ENCODE results near the gene FBXW9.
"Not testable (repeated sequence)": the region's sequence is repeated elsewhere in the genome, so short reads cannot be mapped to it uniquely, and the experiment has no call there.

FBXW9 gene

DNA sequence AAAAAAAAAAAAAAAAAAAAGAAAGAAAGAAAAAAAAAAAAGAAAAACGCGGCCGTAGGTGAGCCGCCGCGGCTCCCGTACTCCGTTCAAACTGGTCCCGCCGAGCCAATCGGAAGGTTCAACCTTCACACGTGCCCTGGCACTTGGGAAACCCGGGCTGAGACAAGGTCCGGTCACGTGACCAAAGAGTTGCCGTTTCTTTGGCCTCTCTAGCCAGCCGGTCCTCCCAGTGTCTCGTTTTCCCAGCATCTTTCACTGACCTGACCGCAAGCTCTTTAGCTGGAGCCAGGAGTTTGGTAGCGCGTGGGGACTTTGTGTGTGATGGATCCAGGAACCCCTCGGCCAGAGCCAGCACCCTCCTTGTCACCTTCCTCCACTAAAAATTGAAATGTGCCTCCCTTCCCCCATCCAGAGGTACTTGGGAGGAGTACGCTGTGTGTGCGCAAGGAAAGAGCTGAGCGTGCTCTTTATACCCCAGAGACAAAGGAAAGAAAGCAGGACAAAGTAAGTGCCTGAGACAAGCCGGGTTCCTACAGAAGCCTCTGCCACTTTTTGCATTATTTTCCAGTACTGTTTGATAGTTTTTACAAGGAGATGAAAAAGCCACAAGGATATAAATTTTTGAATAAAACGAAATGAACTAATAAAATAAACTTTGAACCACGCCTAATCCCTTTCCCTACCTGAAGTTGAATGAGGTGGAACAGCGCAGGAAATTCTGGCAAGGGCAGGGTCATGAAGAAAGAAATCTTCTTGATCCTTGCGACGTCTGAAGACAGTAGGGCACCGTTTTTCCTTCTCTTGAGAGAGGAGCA, 26.3 kb upstream of the FBXW9 start:
- DNase-seq (ENCODE audit: low read depth), result peak; percentile 97
- peak overlapping the region; percentile 96 for H3K4me3 ChIP-seq (ENCODE audit: low read depth, low read length)
- no peak for TF ChIP-seq CTCF (IDR thresholded peaks at IDR 0.05; ENCODE audit: low read depth, low read length, missing control alignments)

GRCh38 chr19:12721656-12722565, 25.5 kb upstream of the FBXW9 start:
- TF ChIP-seq CTCF (IDR thresholded peaks at IDR 0.05; ENCODE audit: low read depth, low read length, missing control alignments), result no peak
- DNase-seq (ENCODE audit: low read depth), result no peak
- H3K4me3 ChIP-seq (ENCODE audit: low read depth, low read length), result peak overlapping the region; percentile 96

GRCh38 chr19:12720851-12721655, 24.6 kb upstream of the FBXW9 start:
- no peak for TF ChIP-seq CTCF (IDR thresholded peaks at IDR 0.05; ENCODE audit: low read depth, low read length, missing control alignments)
- H3K4me3 ChIP-seq (ENCODE audit: low read depth, low read length), result peak overlapping the region; percentile 96
- no peak for DNase-seq (ENCODE audit: low read depth)

DNA sequence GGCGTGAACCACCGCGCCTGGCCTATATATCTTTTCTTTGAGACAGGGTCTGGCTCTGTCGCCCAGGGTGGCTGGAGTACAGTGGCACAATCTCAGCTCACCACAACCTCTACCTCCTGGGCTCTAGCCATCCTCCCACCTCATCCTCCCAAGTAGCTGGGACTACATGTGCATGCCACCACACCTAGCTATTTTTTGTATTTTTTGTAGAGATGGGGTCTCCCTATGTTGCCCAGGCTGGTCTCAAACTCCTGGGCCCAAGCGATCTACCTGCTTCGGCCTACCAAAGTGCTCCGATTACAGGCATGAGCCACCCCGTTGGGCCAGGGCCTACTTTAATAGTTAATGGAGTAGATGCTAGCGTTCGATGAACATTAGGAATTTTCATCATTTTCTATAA, 23.9 kb upstream of the FBXW9 start:
- DNase-seq (ENCODE audit: low read depth), result no peak
- TF ChIP-seq CTCF (IDR thresholded peaks at IDR 0.05; ENCODE audit: low read depth, low read length, missing control alignments), result no peak
- peak overlapping the region; percentile 96; the same call in 1 of the 2 replicates for H3K4me3 ChIP-seq (ENCODE audit: low read depth, low read length)

GRCh38 chr19:12715929-12716328, 19.5 kb upstream of the FBXW9 start:
- no peak overlapping the region for H3K4me3 ChIP-seq (ENCODE audit: low read depth, low read length)
- TF ChIP-seq CTCF (IDR thresholded peaks at IDR 0.05; ENCODE audit: low read depth, low read length, missing control alignments), result no peak
- no peak for DNase-seq (ENCODE audit: low read depth)

DNA sequence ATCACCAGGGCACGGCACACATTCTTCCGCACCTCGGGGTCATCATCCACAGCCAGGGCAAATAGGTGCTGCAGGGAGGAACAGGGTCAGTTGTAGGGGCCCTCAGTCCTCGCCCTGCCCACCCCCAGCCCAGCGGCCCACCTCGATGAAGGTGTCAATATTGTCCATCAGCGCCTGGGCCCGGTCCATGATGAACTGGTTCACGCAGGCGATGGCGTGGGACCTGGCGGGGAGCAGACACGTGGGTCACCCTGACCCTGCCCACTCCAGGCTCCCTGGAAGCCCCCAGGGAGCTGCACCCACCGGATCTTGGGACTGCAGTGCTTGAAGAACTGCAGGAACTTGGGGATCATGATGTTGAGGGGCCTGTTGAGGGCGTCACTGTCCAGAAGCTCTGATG, 18.7 kb upstream of the FBXW9 start:
- no peak for DNase-seq (ENCODE audit: low read depth)
- H3K4me3 ChIP-seq (ENCODE audit: low read depth, low read length), result no peak overlapping the region
- TF ChIP-seq CTCF (IDR thresholded peaks at IDR 0.05; ENCODE audit: low read depth, low read length, missing control alignments), result no peak

DNA sequence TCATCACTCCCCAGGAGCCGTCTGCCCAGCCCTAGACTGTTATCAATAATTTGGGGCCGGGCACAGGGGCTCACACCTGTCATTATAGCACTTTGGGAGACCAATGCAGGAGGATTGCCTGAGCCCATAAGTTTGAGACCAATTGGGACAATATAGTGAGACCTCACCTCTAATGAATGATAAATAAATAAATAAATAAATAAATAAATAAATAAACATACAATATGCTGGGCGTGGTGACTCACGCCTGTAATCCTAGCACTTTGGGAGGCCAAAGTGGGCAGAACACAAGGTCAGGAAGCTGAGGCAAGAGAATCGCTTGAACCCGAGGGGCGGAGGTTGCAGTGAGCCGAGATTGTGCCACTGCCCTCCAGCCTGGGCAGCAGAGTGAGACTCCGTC, 16.9 kb upstream of the FBXW9 start:
- H3K4me3 ChIP-seq (ENCODE audit: low read depth, low read length); DNase-seq (ENCODE audit: low read depth): not testable (repeated sequence)

- not testable (repeated sequence) for H3K4me3 ChIP-seq (ENCODE audit: low read depth, low read length); DNase-seq (ENCODE audit: low read depth)
These were observed 15.6 kb upstream of the FBXW9 start for GRCh38 chr19:12712077-12712476.
